Psoas muscle (tissue), 8 donors: Measurements from ENCODE around the gene ZNF609. TPM values are rescaled to one million over a fixed set of nuclear protein-coding genes. Genes with fewer than 3 reads are reported as not detected.
A peak's percentile ranks its signal among the peaks of the same experiment; 100 is the strongest.

Experiments
- ATAC-seq, 4 donors: fragments of 200-7000 bp; cut with Tn5 transposase; one replicate each; pipeline ENCODE4 v1.9.1; 2020; ENCODE audit warnings: moderate library complexity in 3 of 4, mild to moderate bottlenecking in 2 of 4
- DNase-seq, 2 donors: peaks; one replicate each; pipeline ENCODE4 v3.0.0-alpha.2; 2020
- H3K27ac ChIP-seq: fragments of 200-600 bp; one replicate; pipeline ENCODE4 v1.8.0; 2022
- H3K27me3 ChIP-seq, 3 donors: fragments of 200-600 bp in 1 of 3; one replicate each; pipeline versions ENCODE4 v1.6.1 to v1.8.0; 2013 to 2022; ENCODE audit warnings: low read length in 2 of 3, mild to moderate bottlenecking in 2 of 3, moderate library complexity in 1 of 3; ENCODE audit not compliant: insufficient read depth in 3 of 3
- H3K36me3 ChIP-seq, 2 donors: fragments of 200-600 bp in 1 of 2; one replicate each; pipeline versions ENCODE4 v1.6.1 to v1.8.0; 2013 to 2022; ENCODE audit warnings: low read depth in 1 of 2, mild to moderate bottlenecking in 1 of 2, moderate library complexity in 1 of 2; ENCODE audit not compliant: insufficient read depth in 1 of 2
- H3K4me1 ChIP-seq: fragments of 200-600 bp; one replicate; pipeline ENCODE4 v1.8.0; 2022
- H3K4me3 ChIP-seq: fragments of 200-600 bp; one replicate; pipeline ENCODE4 v1.8.0; 2022; ENCODE audit warnings: mild to moderate bottlenecking
- H3K9me3 ChIP-seq: fragments of 200-600 bp; one replicate; pipeline ENCODE4 v1.8.0; 2022
- WGBS, 3 donors: extraction: QIAGEN DNeasy Blood & Tissue Kit; methylation state at CpG; one replicate each; pipeline versions ENCODE4 v1.1.6 to v1.1.7; 2013; 5-methylcytosine and 5-hydroxymethylcytosine counted together
- intact Hi-C, 2 donors: fragments of 100-400 bp; cut with DNase I; formaldehyde crosslinking; loops; one replicate each; pipeline versions ENCODE4 v1.11.0 to v1.14.2; 2022
- polyA plus RNA-seq, 3 donors: library from polyadenylated mRNA; stranded (reverse); fragments of 200-250 nt; gene quantifications; one replicate each; pipeline ENCODE4 v1.2.3, GENCODE V29; 2013
- total RNA-seq, 4 donors: library from RNA; stranded (reverse); fragmentation: NEBNext Ultra II Directional in 2 of 4; extraction: Animal tissue kit (Norgen Biotek cat#: 25700) in 2 of 4; gene quantifications; one replicate each; pipeline versions ENCODE4 v1.2.1 to v1.2.4, GENCODE V29; 2021 to 2023
- TF ChIP-seq, protein P1 (sequence below): fragments of 200-600 bp; IDR thresholded peaks from one replicate; pipeline ENCODE4 v1.8.0; 2022; ENCODE audit warnings: antibody characterized with exemption
- donor health status: healthy with polysubstance abuse.
- donor health status: DM: no; HTN: no; CAD: no; lungs with moderate emphysema.
- donor health status: Bipolar disorder and iron deficiency.
- donor health status: healthy.
- donor health status: DM: yes; HTN: yes; CAD: no.
- donor health status: DM: no; HTN: no; CAD: no.
- donor health status: DM: no; HTN: no; CAD: no.
- donor health status: DM: yes; HTN: yes; CAD: no.

ZNF609 gene
- total and polyA plus RNA-seq, 7 donors, result 3.2 to 15.0 (median 10.2) TPM

DNA sequence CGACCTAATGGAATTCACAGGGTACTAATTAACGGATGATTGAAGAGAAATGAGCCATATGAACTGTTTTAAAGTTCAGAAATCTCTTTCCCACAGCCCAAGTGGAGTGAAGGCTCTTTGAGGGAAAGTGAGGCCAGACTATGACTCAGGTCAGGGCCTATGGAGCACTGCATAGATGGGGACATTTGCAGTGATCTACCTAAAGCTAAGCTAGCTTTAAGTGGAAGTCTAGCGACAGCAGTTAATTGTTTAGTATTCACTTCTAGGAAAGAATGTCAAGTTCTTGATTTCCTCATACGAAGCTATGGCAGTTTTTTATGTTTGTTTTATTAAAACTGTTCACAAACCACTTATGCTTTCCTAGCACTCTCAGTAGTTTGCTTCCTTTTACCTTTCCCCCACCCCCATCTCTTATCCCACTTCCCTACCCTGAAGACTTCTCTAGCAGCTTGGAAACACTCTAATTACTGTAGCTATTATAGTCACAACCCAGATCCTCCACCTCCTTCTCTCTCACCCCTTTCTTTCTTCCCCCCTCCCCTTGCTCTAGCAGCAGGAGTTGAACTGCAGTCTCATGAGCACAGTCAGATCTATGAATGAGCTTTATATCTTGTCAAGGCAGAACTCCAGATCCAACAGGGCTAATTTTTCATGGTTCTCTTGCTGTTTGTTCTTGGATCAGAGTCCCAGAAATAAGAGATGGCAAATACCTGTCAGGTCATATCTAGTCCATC lies 6.2 kb downstream of the ZNF609 start:
- Histone ChIP-seq H3K27ac (no peak overlapping the region), H3K4me3 (no peak overlapping the region), H3K27me3 (no peaks in the 10 kb centered on the region), H3K4me1 (peaks cover 41% of the 10 kb centered on the region), H3K36me3 (no peaks in the 10 kb centered on the region), H3K9me3 (no peaks in the 10 kb centered on the region)
- intact Hi-C loops, result no loop called here
- DNase-seq (no peak), ATAC-seq (peak in 1 of 4 donors; percentile 46)
- TF ChIP-seq, protein P1, sequence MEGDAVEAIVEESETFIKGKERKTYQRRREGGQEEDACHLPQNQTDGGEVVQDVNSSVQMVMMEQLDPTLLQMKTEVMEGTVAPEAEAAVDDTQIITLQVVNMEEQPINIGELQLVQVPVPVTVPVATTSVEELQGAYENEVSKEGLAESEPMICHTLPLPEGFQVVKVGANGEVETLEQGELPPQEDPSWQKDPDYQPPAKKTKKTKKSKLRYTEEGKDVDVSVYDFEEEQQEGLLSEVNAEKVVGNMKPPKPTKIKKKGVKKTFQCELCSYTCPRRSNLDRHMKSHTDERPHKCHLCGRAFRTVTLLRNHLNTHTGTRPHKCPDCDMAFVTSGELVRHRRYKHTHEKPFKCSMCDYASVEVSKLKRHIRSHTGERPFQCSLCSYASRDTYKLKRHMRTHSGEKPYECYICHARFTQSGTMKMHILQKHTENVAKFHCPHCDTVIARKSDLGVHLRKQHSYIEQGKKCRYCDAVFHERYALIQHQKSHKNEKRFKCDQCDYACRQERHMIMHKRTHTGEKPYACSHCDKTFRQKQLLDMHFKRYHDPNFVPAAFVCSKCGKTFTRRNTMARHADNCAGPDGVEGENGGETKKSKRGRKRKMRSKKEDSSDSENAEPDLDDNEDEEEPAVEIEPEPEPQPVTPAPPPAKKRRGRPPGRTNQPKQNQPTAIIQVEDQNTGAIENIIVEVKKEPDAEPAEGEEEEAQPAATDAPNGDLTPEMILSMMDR, result no peak
- WGBS, 3 donors, result 72 to 79% (median 77%) methylated on average over 4 of the region's 4 CpGs

DNA sequence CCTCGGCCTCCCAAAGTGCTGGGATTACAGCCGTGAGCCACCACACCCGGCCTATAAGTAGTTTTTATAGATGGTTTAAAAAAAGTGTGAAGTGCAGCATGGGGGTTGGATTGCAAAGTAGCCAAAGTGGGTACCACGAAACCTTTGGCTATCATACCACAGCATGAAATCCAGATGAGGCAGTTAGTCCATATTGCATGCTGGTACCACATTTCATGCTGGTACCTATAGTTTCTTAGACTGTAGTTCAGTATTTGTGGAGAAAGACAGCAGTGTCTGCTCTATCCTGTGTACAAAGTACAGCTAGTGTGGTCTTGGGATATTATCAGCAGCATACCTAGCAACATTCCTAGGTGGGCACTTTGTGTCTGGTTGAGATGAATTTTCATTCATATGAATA lies 11.8 kb downstream of the ZNF609 start:
- WGBS, 3 donors, result 89 to 96% (median 94%) methylated on average over 4 of the region's 4 CpGs
- Histone ChIP-seq H3K4me1 (peaks cover 4% of the 10 kb centered on the region), H3K36me3 (no peaks in the 10 kb centered on the region), H3K27me3 (no peaks in the 10 kb centered on the region), H3K9me3 (no peaks in the 10 kb centered on the region), H3K27ac (no peak overlapping the region), H3K4me3 (no peak overlapping the region)
- TF ChIP-seq, protein P1, result no peak
- ATAC-seq, result no peak
- no peak for DNase-seq
- intact Hi-C loops, result no loop called here

DNA sequence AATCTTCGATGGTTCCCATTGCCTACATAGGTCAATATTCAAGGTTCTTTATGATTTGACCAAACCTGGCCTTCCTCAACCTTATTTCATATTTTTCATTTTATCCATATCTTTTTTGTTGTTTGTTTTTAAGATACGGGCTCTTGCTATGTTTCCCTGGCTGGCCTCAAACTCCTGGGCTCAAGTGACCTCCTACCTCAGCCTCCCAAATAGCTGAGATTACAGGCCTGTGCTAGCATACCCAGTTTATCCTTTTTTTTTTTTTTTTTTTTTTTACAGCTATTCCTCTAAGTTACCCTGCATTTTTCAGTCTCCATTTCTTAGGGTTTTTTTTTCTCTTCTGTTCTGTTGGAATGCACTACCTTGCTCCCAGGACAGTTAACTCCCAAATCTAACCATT lies 14.5 kb downstream of the ZNF609 start:
- Histone ChIP-seq H3K27me3 (no peaks in the 10 kb centered on the region), H3K4me3 (no peak overlapping the region), H3K36me3 (no peaks in the 10 kb centered on the region), H3K4me1 (peaks cover 3% of the 10 kb centered on the region), H3K9me3 (no peaks in the 10 kb centered on the region), H3K27ac (no peak overlapping the region)
- TF ChIP-seq, protein P1, result no peak
- no peak for DNase-seq
- no peak for ATAC-seq
- WGBS, 3 donors, result 84 to 100% (median 96%) methylated on average over 2 of the region's 2 CpGs
- intact Hi-C loops, result no loop called here

DNA sequence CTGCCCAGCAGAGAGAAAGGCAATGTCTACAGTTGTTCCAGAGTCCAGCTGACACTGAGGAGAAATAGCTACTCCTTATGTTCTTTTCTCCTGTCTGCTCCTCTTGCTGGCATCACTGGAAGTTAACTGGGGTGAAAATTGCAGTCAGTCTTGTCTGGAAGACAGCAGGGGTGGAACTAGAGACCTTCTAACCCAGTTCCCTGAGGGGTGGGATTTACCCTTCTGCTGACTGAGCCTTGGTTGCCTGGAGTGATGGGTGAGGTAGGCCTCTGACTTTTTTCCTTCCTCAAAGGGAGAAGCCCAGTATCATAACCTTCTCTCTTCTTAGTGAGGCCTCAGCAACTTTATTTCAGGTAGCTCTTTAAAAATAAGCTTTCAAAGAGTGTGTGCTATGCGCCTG lies 16.2 kb downstream of the ZNF609 start:
- 75 to 89% (median 89%) methylated on average over 1 of the region's 1 CpG for WGBS, 3 donors
- no peak overlapping the region for H3K27ac ChIP-seq

More for the DNA sequence above, 16.2 kb downstream of the ZNF609 start:
- no peaks in the 10 kb centered on the region for H3K9me3 ChIP-seq
- intact Hi-C loops, result no loop called here
- peaks cover 3% of the 10 kb centered on the region for H3K4me1 ChIP-seq
- no peak overlapping the region for H3K4me3 ChIP-seq
- no peak for ATAC-seq
- TF ChIP-seq, protein P1, result no peak
- no peaks in the 10 kb centered on the region for H3K27me3 ChIP-seq
- no peaks in the 10 kb centered on the region for H3K36me3 ChIP-seq
- DNase-seq, result no peak
